ENCODE data around the gene CYTL1.

GRCh38 chr4:5018096-5018495, 1.2 kb downstream of the CYTL1 start:
- TF ChIP-seq CTCF (IDR thresholded peaks at IDR 0.05) (no peak), POLR2A (IDR thresholded peaks at IDR 0.05) (no peak)

Data from body of pancreas (tissue), 4 donors.